ENCODE measurements around the gene CRLF1. TPM values are rescaled to one million over a fixed set of nuclear protein-coding genes. Genes with fewer than 3 reads are reported as not detected.
A peak's percentile ranks its signal among the peaks of the same experiment; 100 is the strongest.
"Not testable (repeated sequence)": the region's sequence is repeated elsewhere in the genome, so short reads cannot be mapped to it uniquely, and the experiment has no call there.

CRLF1 gene
- total and polyA plus RNA-seq, 2 of the 8 experiments (the other 6 are each of a cell fraction or from before 2014, with no cell fraction given), result 7.2 to 10.3 TPM

DNA sequence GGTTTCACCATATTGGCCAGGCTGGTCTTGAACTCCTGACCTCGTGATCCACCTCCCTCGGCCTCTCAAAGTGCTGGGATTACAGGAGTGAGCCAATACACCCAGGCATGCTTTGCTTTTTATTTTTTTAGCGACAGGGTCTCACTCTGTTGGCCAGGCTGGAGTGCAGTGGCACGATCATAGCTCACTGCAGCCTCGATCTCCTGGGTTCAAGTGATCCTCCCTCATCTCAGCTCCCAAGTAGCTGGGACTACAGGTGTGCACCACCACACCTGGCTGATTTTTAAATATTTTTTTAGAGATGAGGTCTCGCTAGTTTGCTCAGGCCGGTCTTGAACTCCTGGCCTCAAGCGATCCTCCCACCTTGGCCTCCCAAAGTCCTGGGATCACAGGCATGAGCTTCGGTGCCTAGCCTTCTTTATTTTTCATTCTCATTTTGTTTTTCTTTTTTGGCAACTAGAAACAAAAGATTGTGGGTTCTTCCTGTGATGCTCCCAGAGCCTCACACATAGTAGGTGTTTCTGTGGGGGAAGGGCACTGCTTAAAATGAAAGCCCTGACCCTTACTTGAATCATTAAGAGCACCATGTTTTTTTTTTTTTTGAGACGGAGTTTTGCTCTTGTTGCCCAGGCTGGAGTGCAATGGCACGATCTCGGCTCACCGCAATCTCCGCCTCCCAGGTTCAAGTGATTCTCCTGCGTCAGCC, 5.8 kb downstream of the CRLF1 start:
- not testable (repeated sequence) for H3K79me1 ChIP-seq (ENCODE audit: low read depth, low read length); H3K9me3 ChIP-seq (ENCODE audit: insufficient read depth in 2 of 2, low read depth in 1 of 2, low read length in 1 of 2); H2BK120ac ChIP-seq (replicated peaks; ENCODE audit: low read depth, low read length); H3K4me2 ChIP-seq (ENCODE audit: insufficient read depth in 1 of 2, low read depth in 2 of 2, low read length in 2 of 2); H4K91ac ChIP-seq (replicated peaks; ENCODE audit: insufficient read length, low read length); H3K79me2 ChIP-seq (ENCODE audit: control insufficient read depth in 1 of 2, insufficient read depth in 2 of 2, low read length in 2 of 2); H4K8ac ChIP-seq (ENCODE audit: extremely low read depth, insufficient read depth, low read length); H3K9ac ChIP-seq (replicated peaks in 1 of 4; ENCODE audit: extremely low read depth in 1 of 4, low read depth in 3 of 4, low read length in 3 of 4); H2BK5ac ChIP-seq (ENCODE audit: low read depth, low read length); H3K4me3 ChIP-seq (ENCODE audit: extremely low read depth in 1 of 4, insufficient read depth in 2 of 4, low read depth in 3 of 4, low read length in 4 of 4); H3K14ac ChIP-seq (ENCODE audit: insufficient read length); H3K56ac ChIP-seq (replicated peaks; ENCODE audit: insufficient read length, low read depth, low read length); H3K18ac ChIP-seq (ENCODE audit: extremely low read depth, low read length); FAIRE-seq; H3K27ac ChIP-seq (ENCODE audit: low read depth, low read length); H3K4ac ChIP-seq (replicated peaks; ENCODE audit: insufficient read length, low read depth, low read length); H4K5ac ChIP-seq (ENCODE audit: insufficient read length, low read depth, low read length); H3K36me3 ChIP-seq (ENCODE audit: control insufficient read depth in 2 of 4, insufficient read depth in 4 of 4, low read length in 3 of 4); H2BK20ac ChIP-seq (ENCODE audit: low read length); H2BK15ac ChIP-seq (ENCODE audit: low read length); H4K20me1 ChIP-seq (replicated peaks in 1 of 2; ENCODE audit: control insufficient read depth in 1 of 2, insufficient read depth in 2 of 2, low read length in 2 of 2); H3K23ac ChIP-seq (ENCODE audit: insufficient read length); DNase-seq (ENCODE audit: low read depth in 1 of 2, low spot score in 2 of 2); H2AFZ ChIP-seq (ENCODE audit: low read length); H3K23me2 ChIP-seq (ENCODE audit: low read depth, low read length); H2AK5ac ChIP-seq (ENCODE audit: low read depth, low read length)
- 92% methylated on average over 11 of the region's 15 CpGs; no CpG with 5 or more reads in 1 of the 2 experiments for WGBS, 2 experiments (ENCODE audit: extremely low coverage in 1 of 2, insufficient coverage in 1 of 2, insufficient read length in 1 of 2, insufficient replicate concordance in 2 of 2, low coverage in 1 of 2, low lambda C conversion rate in 2 of 2, missing lambda C conversion rate in 1 of 2)
- CTCF ChIA-PET (ENCODE audit: partially characterized antibody), result interaction anchor here (0.8 to 1.2 kb wide), 4 partner anchors 12 to 77 kb away, joined by 3 read pairs; no protein-coding TSS in a partner anchor
- Histone ChIP-seq H3K4me1 (replicated peaks in 1 of 4; ENCODE audit: control insufficient read depth in 3 of 4, insufficient read depth in 4 of 4, low read length in 3 of 4) (peaks cover 5 to 33% (median 20%) of the 10 kb centered on the region in 4 experiments), H2BK12ac (ENCODE audit: low read depth, low read length) (0 out of 2 replicates have a peak overlapping the region, but pooled peaks have one; percentile 17), H3K27me3 (replicated peaks in 1 of 4; ENCODE audit: control insufficient read depth in 3 of 4, extremely low read depth in 1 of 4, insufficient read depth in 3 of 4, low read length in 3 of 4) (peaks cover 28 to 47% (median 44%) of the 10 kb centered on the region in 4 experiments)
- POLR2A ChIA-PET (ENCODE audit: partially characterized antibody), result interaction anchor here (1.1 kb wide), 1 partner anchor 35 kb away, joined by 3 read pairs; no protein-coding TSS in a partner anchor

Measured in H1 (cell line).